LHCN-M2 (cell line): ENCODE data around the gene HMGXB3. TPM values are rescaled to one million over a fixed set of nuclear protein-coding genes. Genes with fewer than 3 reads are reported as not detected.

Source experiments
- DNase-seq: peaks from one replicate; pipeline ENCODE4 v3.0.0-alpha.2; 2012; ENCODE audit warnings: low read depth
- total RNA-seq: library from RNA; depleted of rRNA; stranded (reverse); fragments of >200 nt; gene quantifications from 2 replicates; pipeline ENCODE4 v1.2.3, GENCODE V29; 2014; rRNA removed

Gene HMGXB3
- total RNA-seq, 1 experiment from 2014 or later = 57.9 TPM

DNA sequence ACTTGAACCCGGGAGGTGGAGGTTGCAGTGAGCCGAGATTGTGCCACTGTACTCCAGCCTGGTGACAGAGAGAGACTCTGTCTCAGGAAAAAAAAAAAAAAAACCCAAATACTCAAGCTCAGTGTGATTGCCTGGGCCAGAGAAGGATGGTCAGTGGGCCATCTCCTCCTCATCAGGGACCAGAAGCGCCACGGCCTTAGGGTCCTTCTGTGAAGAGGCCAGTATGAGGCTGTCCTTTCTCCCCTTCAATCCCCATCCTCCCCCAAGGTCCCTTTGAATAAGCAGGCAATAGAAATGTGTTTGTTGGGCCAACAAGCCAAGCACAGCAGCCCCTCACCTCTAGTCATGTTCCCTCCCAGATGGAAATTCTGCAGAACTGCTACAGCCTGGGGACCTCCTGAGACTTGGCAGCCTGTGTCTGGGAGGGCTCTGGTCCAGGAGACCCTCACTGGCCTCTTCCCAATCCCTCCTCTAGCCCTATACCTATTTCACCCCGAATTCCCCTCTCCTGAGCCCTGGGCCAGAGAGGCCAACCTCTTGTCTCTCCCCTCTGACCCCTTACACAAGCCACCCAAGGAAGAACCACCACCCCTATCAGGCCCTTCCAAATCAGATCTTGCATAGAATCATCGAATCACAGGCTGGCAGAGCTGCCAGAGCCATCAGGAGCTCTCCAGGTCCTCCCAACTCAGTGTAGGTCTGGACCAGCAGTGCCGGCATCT is 84.8 kb downstream of the HMGXB3 start:
- no peak for DNase-seq

GRCh38 chr5:150085950-150086715 is 85.6 kb downstream of the HMGXB3 start, which contains the start of gene CSF1R:
CSF1R (minus strand) TSS chr5:150086554; CDS start chr5:150086427, 127 bp downstream.
- DNase-seq = no peak

DNA sequence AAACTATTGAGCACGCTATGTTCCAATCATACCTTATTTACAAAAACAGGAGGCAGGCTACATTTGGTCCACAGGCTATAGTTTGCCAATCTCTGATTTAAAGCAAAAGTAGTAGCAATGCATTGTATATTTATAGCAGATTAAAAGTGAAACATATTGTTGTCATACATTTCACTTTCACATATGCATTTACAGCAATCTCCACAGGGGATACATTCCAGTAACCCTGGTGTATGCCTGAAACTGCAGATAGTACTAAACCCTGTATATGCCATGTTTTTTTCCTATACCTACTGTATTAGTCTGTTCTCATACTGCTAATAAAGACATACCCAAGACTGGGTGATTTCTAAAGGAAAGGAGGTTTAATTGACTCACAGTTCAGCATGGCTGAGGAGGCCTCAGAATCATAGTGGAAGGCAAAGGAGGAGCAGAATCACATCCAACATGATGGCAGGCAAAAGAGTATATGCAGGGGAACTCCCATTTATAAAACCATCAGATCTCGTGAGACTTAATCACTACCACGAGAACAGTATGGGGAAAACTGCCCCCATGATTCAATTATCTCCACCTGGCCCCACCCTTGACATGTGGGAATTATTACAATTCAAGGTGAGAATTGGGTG is 91.7 kb downstream of the HMGXB3 start:
- DNase-seq = no peak

DNA sequence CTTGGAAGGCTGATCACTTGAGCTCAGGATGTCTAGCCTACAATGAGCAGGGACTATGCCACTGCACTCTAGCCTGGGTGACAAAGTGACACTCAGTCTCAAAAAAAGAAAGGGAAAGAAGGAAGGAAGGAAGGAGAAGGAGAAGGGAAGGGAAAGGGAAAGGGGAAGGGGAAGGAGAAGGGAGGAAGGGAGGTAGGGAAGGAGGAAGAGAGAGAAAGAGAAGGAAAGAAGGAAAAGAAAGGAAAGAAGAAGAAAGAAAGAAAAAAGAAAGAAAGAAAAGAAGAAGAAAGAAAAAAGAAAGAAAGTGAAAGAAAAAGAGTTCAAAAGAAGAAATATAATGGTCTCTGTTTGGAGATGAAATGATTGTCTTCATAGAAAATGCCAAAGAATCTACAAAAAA is 96.6 kb downstream of the HMGXB3 start:
- no peak for DNase-seq

DNA sequence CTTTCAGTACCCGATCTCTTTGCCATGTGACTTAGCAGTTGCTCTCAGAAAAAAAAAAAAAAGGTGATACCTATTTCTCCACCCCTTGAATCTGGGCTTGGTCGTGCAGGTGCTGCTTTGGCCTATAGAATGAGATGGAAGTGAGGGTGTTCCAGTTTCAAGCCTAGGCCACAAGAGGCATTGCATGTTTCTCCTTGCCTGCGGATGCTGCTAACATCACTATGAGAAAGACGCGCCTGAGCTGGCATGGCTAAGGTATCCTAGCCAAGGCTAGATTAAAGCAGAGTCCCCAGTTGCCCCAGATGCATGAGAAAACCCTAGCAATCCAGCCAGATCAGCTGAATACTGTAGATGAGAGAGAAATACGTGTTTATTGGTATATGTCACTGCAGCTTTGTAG is 100.5 kb downstream of the HMGXB3 start:
- no peak for DNase-seq

Other genes with a start within 250 kb of the HMGXB3 start
- 0.58 and 1.1 TPM in 2 replicates for gene PDE6A, start 55.9 kb upstream of the HMGXB3 start, total RNA-seq
- gene SLC26A2, start 40.0 kb upstream of the HMGXB3 start, total RNA-seq = 36.2 and 36.3 TPM in 2 replicates
- 5.6 and 6.9 TPM in 2 replicates for gene TIGD6, start 85 bp upstream of the HMGXB3 start, total RNA-seq
- 0.40 and 1.4 TPM in 2 replicates for gene CSF1R, start 85.8 kb downstream of the HMGXB3 start, total RNA-seq
- gene PDGFRB, start 155.1 kb downstream of the HMGXB3 start, total RNA-seq = 7.9 and 8.7 TPM in 2 replicates
- not detected in 2 replicates for gene CDX1, start 166.0 kb downstream of the HMGXB3 start, total RNA-seq
- not detected in 2 replicates for gene SLC6A7, start 189.3 kb downstream of the HMGXB3 start, total RNA-seq